Activated effector memory CD4-positive, alpha-beta T cell treated with Interleukin-2 at 50 U/mL for 16 hours (primary cell): ENCODE data around the gene CHRM3.
"Not testable (repeated sequence)": the region's sequence is repeated elsewhere in the genome, so short reads cannot be mapped to it uniquely, and the experiment has no call there.

Experiments
- DNase-seq: peaks from one replicate; pipeline ENCODE4 v3.0.0-alpha.2; 2020

CHRM3 gene

DNA sequence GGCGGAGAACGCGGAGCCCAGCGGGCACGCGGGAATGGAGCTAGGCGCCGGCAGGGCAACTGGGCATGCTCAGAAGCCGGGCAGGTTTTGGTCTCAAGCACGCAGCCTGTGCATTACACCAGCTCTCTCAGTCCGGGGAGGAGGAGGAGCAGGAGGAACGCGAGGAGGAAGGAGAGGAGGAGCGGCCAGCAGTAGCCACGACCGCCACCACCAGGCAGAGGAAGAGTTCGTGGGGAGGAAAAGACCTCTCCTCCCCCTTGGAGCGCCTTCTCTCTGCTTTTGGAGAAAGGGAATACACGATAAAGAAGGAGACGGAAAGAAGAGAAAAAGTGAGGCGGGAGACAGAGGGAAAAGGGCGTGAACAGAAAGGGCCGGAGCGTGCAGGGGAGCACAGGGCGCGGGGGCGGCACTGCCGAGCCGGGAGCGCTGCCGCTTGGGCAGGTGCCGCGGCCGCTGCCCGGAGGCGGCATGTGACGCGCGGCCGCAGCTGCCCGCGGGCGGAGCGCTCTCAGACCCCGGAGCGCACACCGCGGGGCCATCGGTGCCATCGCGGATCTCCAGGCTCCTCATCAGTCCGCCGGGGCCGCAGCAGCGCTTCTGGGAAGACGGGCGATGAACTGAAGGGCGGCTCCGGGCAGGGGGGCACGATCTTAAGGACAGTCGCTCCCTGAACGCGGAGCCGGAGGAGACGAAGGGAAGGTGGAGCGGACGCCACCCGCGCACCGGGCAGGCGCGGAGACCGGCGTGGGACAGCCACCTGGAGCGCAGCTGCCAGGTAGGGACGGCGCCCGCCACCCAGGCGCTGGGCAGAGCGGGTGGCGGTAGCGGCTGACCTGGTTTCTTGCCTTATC, at the start of gene CHRM3:
TSS of gene CHRM3 (plus strand) at position 116 of the 851 bp plus-strand sequence. CDS start 520,884 bp downstream, outside the sequence.
- DNase-seq: no peak

- DNase-seq: no peak
Observed at GRCh38 chr1:239337799-239338430, 48.5 kb upstream of the CHRM3 start.

DNA sequence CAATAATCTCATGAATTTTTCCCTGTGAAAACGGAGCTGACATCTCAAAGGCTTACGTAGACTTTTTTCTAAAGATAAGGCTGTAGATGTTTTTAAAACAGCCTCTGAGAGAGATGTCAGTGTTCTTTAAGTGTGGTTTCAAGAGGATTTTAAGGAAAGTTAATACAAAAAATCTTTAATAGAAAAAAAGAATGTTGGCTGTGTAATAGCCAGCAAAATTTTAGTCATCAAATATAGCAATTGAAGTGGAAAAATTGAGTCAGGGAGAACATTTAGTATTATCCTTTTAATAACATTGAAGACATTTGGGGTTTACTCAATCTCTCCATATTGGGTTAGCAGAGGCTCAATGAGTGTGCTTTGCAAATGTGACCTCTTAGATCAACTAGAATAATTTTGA, 38.6 kb upstream of the CHRM3 start:
- DNase-seq: no peak

DNA sequence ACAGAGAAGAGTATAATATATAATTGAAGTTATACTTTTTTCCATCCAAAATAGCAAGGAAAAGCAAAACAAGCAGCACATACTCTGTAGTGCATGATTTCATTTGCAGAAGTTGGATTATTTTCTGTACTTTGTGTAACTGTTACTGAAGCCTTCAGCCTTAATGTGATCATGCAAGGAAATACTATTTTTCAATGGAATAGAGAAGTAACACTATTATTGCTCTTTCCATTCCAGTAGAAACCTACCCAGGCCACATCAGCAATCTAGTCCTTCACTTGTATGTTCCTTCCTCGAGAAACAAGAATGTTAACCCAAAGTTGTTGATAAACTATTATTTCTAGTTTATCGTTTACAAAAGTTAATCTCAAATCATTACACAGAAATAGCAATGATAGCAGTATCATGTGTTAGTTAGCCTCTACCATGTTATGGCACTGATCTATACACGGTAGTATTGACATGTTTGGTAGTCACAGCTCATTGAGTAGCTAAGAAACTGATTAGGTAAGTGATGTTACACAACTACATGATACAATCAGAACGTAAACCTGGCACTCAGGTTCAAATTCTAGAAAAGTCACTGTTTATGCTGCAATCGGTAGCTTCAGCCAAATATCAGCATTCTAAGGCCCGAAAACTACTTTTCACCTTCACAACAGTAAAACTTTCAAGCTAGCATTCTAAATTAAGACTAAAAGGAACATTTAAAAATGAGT, 37.6 kb upstream of the CHRM3 start:
- no peak for DNase-seq

DNA sequence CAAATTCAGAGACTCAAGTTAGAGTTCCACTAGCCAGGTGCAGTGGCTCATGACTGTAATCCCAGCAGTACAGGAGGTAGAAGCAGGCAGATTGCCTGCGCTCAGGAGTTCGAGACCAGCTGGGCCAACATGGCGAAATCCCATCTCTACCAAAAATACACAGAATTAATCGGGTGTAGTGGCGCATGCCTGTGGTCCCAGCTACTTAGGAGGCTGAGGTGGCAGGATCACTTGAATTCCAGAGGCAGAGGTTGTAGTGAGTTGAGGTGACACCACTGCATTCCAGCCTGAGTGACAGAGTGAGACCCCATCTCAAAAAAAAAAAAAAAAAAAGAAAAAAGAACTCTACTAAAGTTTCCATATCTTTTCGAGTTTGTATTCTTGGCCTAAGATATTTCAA, 36.7 kb upstream of the CHRM3 start:
- DNase-seq: no peak

DNA sequence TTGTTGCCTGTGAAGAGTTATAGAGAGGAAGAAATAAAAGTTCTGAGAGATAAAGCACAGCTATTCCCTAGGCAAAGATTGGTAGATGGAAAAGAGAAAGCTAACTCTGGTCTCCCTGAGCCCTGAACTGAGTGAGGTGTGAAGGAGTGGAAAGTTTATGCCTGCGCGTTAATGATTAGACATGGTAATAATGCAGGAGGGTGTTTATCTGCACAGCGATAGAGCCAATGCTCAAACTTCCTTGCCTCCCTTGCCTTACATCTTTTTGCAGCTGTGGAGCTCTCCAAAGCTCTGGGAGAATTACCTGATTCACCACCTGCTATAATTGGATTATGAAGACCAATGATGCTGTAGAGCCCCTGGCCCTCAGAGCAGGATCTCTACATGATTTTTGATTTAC, 32.8 kb upstream of the CHRM3 start:
- DNase-seq: no peak

- no peak for DNase-seq
Observed at GRCh38 chr1:239354231-239354630, 32.1 kb upstream of the CHRM3 start.

GRCh38 chr1:239357867-239358266, 28.5 kb upstream of the CHRM3 start:
- no peak for DNase-seq

GRCh38 chr1:239361403-239361802, 25.0 kb upstream of the CHRM3 start:
- DNase-seq: no peak

DNA sequence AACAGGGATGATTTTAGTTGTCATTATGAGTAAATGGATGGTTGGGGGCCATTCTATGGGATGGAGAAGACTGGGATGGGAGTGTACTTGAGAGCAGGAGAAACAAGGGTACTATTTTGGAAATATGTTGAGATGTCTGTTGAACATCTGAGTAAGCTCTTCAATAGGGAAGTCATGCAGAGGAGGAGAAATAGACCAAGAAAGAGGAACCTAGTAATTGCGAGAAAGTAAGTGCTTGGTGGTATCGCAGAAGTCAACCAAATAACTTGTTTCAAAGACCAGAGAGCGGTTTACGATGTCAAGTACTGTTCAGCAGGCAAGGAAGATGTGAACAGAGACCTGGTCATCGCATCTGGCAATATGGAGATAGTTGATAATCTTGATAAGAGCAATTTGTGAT, 22.4 kb upstream of the CHRM3 start:
- DNase-seq: no peak

GRCh38 chr1:239367196-239367810, 19.1 kb upstream of the CHRM3 start:
- no peak for DNase-seq

- DNase-seq: no peak
Observed at GRCh38 chr1:239368436-239369109, 17.8 kb upstream of the CHRM3 start.

GRCh38 chr1:239370869-239371268, 15.5 kb upstream of the CHRM3 start:
- DNase-seq: not testable (repeated sequence)

GRCh38 chr1:239382666-239383065, 3.7 kb upstream of the CHRM3 start:
- DNase-seq: no peak

DNA sequence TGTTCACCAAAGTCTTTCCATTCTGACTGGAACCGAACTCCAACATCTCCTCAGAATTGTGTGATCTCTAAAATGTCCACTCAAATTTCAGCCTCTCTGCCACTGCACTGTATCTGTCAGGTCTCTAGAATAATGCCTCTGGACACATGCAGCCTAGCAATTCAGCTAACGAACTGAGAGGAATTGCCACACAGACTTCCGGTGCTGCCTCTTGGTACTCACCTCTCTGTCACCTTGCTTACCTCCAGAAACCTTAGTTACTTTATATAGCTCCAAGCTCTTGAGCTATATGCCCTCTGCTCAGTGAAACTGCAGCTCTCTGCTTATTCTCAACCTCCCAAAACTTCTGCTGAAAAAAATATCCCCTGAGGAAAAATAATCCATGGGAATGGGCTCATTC, 2.7 kb upstream of the CHRM3 start:
- DNase-seq: no peak

DNA sequence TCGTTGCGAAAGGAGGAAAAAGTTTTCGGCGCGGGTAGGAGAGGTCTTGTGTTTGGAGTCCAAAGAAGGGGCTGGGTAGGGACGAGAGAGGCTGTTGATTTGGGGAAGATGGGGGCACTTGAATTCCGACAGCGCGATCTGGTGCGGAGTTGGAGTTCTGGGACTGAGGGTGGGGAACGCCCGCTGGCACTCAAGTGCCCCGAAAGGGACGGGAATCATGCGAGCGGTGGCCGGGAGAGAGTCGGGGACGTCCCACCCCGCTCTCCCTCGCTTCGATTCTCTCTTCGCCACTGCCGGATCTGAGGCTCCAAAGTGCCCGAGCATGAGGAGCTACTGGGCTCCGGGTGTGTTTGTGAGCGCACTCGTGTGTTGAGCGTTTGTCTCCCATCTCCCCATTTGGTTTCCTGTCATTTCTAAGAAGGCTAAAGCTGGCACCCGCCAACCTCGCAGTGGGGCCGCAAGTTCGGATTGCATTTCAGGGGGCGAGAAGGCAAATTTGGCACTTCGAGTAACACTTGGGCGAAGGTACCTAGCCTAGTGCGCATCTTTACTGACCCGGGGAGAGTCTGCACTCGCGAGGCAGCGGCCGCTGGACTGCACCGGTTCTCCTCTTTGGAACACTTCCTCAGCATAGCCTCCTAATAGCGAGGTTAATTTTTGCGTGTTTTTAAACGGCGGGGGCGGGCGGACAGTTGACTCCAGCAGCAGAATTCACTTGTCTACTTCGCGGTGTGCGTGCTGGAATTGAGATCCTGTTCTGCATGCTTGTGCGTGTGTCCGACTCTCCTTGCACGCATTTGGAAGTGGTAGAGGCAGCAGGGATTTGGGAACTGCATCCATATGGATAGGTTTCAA, 1.2 kb downstream of the CHRM3 start:
- no peak for DNase-seq

DNA sequence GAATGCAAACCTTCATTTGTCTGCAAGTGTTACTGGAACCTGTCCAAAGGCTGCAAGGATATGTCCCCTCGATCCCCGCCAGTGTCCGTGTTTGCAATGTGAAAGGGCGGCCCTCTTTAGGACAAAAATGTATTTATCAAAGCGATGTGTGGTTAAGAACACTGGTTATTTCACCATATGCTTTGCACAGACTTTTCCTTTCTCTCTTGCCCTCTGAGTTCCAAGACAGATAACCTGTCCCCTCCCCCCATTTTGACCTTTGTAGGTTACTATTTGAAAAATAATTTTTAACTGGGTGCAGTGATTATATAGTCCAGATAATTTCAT, 1.8 kb downstream of the CHRM3 start:
- DNase-seq: no peak

GRCh38 chr1:239388578-239388977, 2.2 kb downstream of the CHRM3 start:
- no peak for DNase-seq

DNA sequence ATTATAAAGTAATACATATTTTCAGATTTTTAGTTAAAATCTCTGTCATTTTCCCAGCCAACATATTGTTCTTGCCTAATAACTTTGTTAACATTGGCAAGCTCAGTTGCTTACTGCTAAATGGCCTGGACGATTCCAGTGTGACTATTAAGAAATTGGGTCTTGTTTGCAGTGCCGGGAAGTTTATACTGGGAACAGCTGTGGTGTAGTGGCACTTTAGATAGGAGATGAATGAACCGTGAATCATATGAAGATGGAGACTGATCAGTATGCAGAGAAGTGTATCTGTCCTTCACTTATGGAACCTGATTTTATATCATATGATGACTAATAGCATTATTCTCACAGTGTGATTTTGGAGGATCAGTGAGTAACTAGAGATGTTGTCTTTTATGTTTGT, 3.3 kb downstream of the CHRM3 start:
- no peak for DNase-seq

- no peak for DNase-seq
Observed at GRCh38 chr1:239392271-239392670, 5.9 kb downstream of the CHRM3 start.

DNA sequence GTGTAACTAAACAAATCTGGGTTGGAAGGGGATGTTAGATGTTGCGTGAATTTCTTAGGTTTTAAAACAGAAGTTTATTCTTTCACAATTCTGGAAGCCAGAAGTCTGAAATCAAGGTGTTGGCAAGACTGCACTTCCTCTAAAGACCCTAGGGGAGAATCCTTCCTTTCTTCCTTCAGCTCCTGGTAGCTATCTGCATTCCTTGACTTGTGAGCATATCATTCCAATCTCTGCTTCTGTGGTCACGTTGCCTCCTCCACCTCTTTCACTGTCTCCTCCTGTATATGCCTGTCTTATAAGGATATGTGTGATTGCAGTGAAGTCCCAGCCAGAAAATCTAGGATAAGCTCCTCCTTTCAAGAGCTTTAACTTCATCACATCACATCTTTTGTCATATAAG, 7.7 kb downstream of the CHRM3 start:
- no peak for DNase-seq

- no peak for DNase-seq
Observed at GRCh38 chr1:239413916-239414315, 27.5 kb downstream of the CHRM3 start.
